ENCODE measurements around the gene SYCP2L. TPM values are rescaled to one million over a fixed set of nuclear protein-coding genes. Genes with fewer than 3 reads are reported as not detected.

SYCP2L gene
- polyA plus RNA-seq, 1 donor (not counting 4 experiments of a cell fraction or from before 2014, with no cell fraction given) = 1.3 TPM

DNA sequence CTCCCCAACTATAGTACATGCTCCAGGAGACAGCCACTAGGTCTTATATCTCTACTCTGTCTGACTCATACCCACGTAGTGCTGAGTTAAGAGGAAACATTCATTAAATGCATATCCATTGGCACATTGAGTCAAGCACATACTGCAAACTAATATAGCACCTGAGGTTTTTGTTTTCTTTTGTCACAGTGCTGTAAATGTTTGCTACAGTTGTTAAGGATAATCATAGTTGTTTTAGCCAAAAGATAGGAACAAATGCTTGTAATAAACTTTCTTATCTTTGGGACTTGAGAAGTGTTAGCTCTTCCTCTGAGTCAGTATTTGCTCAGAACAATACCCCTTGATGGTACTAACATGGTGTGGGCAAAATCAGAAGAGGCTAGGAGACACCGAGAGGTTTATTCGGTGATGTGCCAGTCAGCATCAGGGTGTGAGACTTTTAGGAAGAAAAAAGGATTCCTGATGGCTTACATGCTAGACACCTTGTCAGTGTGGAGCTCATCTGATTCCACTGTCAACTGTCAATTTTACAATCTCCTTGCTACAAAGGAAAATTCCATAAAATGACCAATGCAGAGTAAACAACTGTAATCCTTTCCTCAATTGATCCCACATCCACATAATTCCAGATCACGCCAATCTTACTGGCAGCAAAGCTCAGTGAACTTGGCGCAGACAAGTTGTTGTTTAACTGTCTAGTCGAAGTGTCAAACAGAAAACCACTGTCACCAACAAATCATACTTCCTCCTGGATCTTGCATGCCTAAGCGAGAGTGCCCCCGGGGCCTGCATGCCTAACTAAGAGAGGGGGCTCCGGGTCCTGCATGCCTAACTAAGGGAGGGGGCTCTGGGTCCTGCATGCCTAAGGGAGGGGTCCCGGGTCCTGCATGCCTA lies 121.1 kb downstream of the SYCP2L start:
- dilution Hi-C loops (cut with MboI; ENCODE audit: extremely low pct_ligation_motif_present, low sequenced_read_pairs) = no loop called here
- Histone ChIP-seq H3K9me3 (ENCODE audit: control insufficient read depth, low read depth, low read length) (no peaks in the 10 kb centered on the region), H3K9ac (ENCODE audit: control insufficient read depth, extremely low read depth, insufficient read depth, low read length) (no peak overlapping the region), H3K9me1 (ENCODE audit: control insufficient read depth, extremely low read depth, insufficient read depth, low read length) (no peaks in the 10 kb centered on the region), H3K4me3 (ENCODE audit: control insufficient read depth in 2 of 3, extremely low read depth in 1 of 3, insufficient read depth in 2 of 3, low read depth in 1 of 3, low read length in 3 of 3) (no peak overlapping the region), H3K36me3 (ENCODE audit: control insufficient read depth in 2 of 2, extremely low read depth in 1 of 2, insufficient read depth in 2 of 2, low read length in 2 of 2) (no peaks in the 10 kb centered on the region), H3K4me1 (ENCODE audit: control insufficient read depth, extremely low read depth, insufficient read depth, low read length) (peaks cover 38% of the 10 kb centered on the region), H4K20me1 (ENCODE audit: control insufficient read depth, extremely low read depth, insufficient read depth, low read length) (no peaks in the 10 kb centered on the region), H3K79me2 (ENCODE audit: control insufficient read depth, insufficient read depth, low read length) (no peaks in the 10 kb centered on the region), H3K27ac (ENCODE audit: control insufficient read depth, insufficient read depth, low read length) (peak overlapping the region; percentile 4), H2AFZ (ENCODE audit: control insufficient read depth, low read length) (no peak overlapping the region), H3K4me2 (ENCODE audit: control insufficient read depth, extremely low read depth, insufficient read depth, low read depth, low read length) (peak overlapping the region; percentile 47), H3K27me3 (ENCODE audit: control insufficient read depth, extremely low read depth, insufficient read depth, low read length) (no peaks in the 10 kb centered on the region)
- no peak for DNase-seq (ENCODE audit: low read depth, low spot score)
- TF ChIP-seq, protein P1, sequence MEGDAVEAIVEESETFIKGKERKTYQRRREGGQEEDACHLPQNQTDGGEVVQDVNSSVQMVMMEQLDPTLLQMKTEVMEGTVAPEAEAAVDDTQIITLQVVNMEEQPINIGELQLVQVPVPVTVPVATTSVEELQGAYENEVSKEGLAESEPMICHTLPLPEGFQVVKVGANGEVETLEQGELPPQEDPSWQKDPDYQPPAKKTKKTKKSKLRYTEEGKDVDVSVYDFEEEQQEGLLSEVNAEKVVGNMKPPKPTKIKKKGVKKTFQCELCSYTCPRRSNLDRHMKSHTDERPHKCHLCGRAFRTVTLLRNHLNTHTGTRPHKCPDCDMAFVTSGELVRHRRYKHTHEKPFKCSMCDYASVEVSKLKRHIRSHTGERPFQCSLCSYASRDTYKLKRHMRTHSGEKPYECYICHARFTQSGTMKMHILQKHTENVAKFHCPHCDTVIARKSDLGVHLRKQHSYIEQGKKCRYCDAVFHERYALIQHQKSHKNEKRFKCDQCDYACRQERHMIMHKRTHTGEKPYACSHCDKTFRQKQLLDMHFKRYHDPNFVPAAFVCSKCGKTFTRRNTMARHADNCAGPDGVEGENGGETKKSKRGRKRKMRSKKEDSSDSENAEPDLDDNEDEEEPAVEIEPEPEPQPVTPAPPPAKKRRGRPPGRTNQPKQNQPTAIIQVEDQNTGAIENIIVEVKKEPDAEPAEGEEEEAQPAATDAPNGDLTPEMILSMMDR (optimal IDR thresholded peaks at IDR 0.05 in 1 of 3, IDR thresholded peaks at IDR 0.05 in 1 of 3, conservative IDR thresholded peaks at IDR 0.05 in 1 of 3; ENCODE audit: extremely low read depth in 1 of 3, insufficient read depth in 2 of 3, low read length in 3 of 3) = no peak
- TF ChIP-seq EZH2 (IDR thresholded peaks at IDR 0.05; ENCODE audit: low read length) = no peak
- peak; percentile 57 for FAIRE-seq

DNA sequence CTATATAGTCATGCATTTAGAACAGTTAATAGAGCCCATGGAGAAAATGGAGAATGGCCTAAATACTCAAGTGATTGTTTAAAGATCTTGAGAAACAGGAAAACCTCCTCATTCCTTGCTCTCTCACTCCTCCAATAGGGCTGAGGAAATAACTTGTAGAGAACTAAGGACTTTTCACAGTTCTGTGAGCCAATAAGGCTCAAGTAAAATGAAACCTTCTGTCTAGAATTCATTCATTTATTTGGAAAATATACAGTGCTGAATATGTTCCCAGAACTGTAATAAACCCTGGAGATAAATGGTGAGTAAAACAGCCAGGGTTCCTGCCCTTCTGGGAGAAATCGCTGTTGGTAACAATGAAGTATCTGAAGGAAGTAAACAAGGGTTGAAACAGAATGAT lies 122.0 kb downstream of the SYCP2L start:
- H3K4me2 ChIP-seq (ENCODE audit: control insufficient read depth, extremely low read depth, insufficient read depth, low read depth, low read length) = peak overlapping the region; percentile 63
- dilution Hi-C loops (cut with MboI; ENCODE audit: extremely low pct_ligation_motif_present, low sequenced_read_pairs) = no loop called here

More for the DNA sequence above, 122.0 kb downstream of the SYCP2L start:
- H3K9me1 ChIP-seq (ENCODE audit: control insufficient read depth, extremely low read depth, insufficient read depth, low read length) = no peaks in the 10 kb centered on the region
- peak overlapping the region; percentile 17 for H3K27ac ChIP-seq (ENCODE audit: control insufficient read depth, insufficient read depth, low read length)
- H3K9ac ChIP-seq (ENCODE audit: control insufficient read depth, extremely low read depth, insufficient read depth, low read length) = no peak overlapping the region
- no peak overlapping the region for H3K4me3 ChIP-seq (ENCODE audit: control insufficient read depth in 2 of 3, extremely low read depth in 1 of 3, insufficient read depth in 2 of 3, low read depth in 1 of 3, low read length in 3 of 3)
- no peak overlapping the region for H2AFZ ChIP-seq (ENCODE audit: control insufficient read depth, low read length)
- TF ChIP-seq EZH2 (IDR thresholded peaks at IDR 0.05; ENCODE audit: low read length) = no peak
- TF ChIP-seq, protein P1 (optimal IDR thresholded peaks at IDR 0.05 in 1 of 3, IDR thresholded peaks at IDR 0.05 in 1 of 3, conservative IDR thresholded peaks at IDR 0.05 in 1 of 3; ENCODE audit: extremely low read depth in 1 of 3, insufficient read depth in 2 of 3, low read length in 3 of 3) = no peak
- H3K27me3 ChIP-seq (ENCODE audit: control insufficient read depth, extremely low read depth, insufficient read depth, low read length) = no peaks in the 10 kb centered on the region
- H3K36me3 ChIP-seq (ENCODE audit: control insufficient read depth in 2 of 2, extremely low read depth in 1 of 2, insufficient read depth in 2 of 2, low read length in 2 of 2) = no peaks in the 10 kb centered on the region
- DNase-seq (ENCODE audit: low read depth, low spot score) (no peak), FAIRE-seq (peak; percentile 48)
- peaks cover 38% of the 10 kb centered on the region for H3K4me1 ChIP-seq (ENCODE audit: control insufficient read depth, extremely low read depth, insufficient read depth, low read length)
- H4K20me1 ChIP-seq (ENCODE audit: control insufficient read depth, extremely low read depth, insufficient read depth, low read length) = no peaks in the 10 kb centered on the region
- no peaks in the 10 kb centered on the region for H3K79me2 ChIP-seq (ENCODE audit: control insufficient read depth, insufficient read depth, low read length)
- H3K9me3 ChIP-seq (ENCODE audit: control insufficient read depth, low read depth, low read length) = no peaks in the 10 kb centered on the region

Data from keratinocyte (primary cell).